ENCODE measurements around the gene CDC6. TPM values are rescaled to one million over a fixed set of nuclear protein-coding genes. Genes with fewer than 3 reads are reported as not detected.
A peak's percentile ranks its signal among the peaks of the same experiment; 100 is the strongest.

CDC6 gene
- total RNA-seq, 6 experiments from 2014 or later: 16.9 to 36.0 (median 31.5) TPM

DNA sequence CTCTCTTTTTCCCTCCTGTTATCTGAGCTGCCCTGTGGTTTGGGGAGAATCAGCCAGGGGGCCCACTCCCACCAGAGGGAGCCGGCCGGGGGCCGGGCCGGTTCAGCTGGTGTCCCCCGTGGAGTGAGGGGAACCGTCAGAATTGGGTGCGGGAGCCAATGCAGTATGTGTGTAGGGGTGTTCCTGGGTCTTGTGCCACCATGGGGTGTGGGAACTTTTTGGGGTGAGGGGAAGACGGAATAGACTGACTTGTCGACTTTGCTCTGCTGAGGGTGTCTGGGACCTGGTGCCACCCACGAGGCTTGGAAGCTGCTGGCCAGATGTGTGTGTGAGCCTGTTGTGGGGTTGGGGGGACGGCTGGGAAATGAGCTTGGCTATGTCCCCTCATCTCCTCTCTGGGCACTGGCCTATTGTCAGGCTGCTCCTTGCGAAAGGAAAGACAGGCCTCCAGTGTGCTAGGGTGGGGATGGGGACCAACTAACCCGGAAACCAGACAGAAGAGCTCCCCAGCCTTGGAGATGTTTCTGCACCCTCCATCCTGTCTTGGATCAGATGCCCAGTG is 31.2 kb downstream of the CDC6 start:
- Mint-ChIP-seq H3K9me3 (no peaks in the 10 kb centered on the region), H3K4me1 (ENCODE audit: low read depth) (peaks cover 55% of the 10 kb centered on the region), H3K4me3 (peak overlapping the region; percentile 98), H3K27me3 (ENCODE audit: insufficient read depth) (no peaks in the 10 kb centered on the region), H3K27ac (peak overlapping the region; percentile 100), H3K36me3 (ENCODE audit: low read depth) (0 out of 2 replicates have a peak, but pooled peaks cover 8% of the 10 kb centered on the region)
- TF ChIP-seq, protein P1, sequence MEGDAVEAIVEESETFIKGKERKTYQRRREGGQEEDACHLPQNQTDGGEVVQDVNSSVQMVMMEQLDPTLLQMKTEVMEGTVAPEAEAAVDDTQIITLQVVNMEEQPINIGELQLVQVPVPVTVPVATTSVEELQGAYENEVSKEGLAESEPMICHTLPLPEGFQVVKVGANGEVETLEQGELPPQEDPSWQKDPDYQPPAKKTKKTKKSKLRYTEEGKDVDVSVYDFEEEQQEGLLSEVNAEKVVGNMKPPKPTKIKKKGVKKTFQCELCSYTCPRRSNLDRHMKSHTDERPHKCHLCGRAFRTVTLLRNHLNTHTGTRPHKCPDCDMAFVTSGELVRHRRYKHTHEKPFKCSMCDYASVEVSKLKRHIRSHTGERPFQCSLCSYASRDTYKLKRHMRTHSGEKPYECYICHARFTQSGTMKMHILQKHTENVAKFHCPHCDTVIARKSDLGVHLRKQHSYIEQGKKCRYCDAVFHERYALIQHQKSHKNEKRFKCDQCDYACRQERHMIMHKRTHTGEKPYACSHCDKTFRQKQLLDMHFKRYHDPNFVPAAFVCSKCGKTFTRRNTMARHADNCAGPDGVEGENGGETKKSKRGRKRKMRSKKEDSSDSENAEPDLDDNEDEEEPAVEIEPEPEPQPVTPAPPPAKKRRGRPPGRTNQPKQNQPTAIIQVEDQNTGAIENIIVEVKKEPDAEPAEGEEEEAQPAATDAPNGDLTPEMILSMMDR (IDR thresholded peaks at IDR 0.05): peak; percentile 65
- DNase-seq: no peak

DNA sequence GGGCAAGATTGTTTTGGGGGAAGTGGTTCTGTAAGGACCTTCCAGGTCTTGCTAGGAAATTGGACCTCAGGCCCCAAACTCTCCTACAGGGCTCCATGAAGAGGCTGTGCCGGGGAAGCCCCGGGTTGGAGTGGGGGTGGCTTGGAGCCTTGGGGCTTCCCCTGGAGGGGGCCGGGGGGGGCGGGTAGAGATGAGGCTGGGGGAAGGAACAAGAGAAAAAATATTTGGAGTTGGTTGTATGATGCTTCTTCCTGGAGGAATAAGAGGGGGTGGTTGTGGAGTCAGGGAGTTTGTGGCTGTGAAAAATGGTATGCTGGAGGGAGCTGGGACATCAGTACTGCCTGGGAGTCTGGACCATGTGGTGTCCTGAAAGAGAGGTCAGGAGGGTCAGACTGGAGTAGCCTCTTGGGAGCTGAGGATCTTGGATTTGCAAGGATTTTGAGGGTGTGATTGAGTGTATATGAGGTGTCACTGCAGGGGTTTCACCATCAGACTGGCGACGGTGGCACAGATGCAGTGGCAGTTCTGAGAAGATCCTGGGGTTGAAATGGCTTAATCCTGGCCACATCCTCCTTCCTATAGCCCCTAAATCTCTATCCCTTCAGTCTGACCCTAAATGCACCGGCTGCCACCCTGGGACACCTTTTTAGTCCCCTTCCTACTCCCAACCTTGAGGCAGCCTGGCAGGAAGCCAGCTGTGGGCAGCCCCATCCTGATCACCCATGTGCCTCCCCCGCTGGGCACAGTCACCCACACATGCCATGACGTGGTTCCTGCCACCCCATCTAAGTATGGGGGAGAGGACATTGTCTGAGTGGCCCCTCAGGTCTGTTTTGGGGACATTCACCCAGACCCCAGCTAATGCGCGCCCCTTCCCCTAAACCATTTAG is 32.2 kb downstream of the CDC6 start:
- Mint-ChIP-seq H3K27me3 (ENCODE audit: insufficient read depth) (no peaks in the 10 kb centered on the region), H3K9me3 (no peaks in the 10 kb centered on the region), H3K4me1 (ENCODE audit: low read depth) (peaks cover 61% of the 10 kb centered on the region), H3K36me3 (ENCODE audit: low read depth) (0 out of 2 replicates have a peak, but pooled peaks cover 8% of the 10 kb centered on the region), H3K27ac (peak overlapping the region; percentile 100), H3K4me3 (peak overlapping the region; percentile 98)
- DNase-seq: no peak
- TF ChIP-seq, protein P1 (IDR thresholded peaks at IDR 0.05): no peak

GRCh38 chr17:40320756-40321523 is 33.3 kb downstream of the CDC6 start:
- no peak for DNase-seq
- H3K27ac Mint-ChIP-seq: peak overlapping the region; percentile 100

DNA sequence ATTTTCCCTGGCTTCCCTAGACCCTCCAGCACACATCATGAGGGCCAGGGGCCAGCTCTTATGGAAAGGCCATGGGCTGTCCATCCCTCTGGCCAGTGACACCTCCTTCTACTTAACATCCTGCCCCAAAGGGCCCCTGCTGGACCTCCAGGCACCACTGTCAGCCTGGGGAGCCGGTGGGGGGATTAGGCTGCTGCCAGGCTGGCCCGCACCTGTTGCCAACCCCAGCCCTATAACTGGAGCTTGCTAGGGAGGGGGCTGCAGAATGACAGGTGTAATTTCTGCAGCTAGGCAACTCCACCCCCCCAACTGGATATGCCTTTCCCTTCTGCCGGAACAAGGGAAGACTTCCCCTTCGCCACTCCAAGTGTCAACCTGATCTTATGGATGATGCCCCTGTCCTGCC is 33.8 kb downstream of the CDC6 start:
- Mint-ChIP-seq H3K9me3 (no peaks in the 10 kb centered on the region), H3K36me3 (ENCODE audit: low read depth) (0 out of 2 replicates have a peak, but pooled peaks cover 8% of the 10 kb centered on the region), H3K27me3 (ENCODE audit: insufficient read depth) (no peaks in the 10 kb centered on the region), H3K4me3 (peak overlapping the region; percentile 98), H3K4me1 (ENCODE audit: low read depth) (peaks cover 74% of the 10 kb centered on the region), H3K27ac (peak overlapping the region; percentile 100)
- TF ChIP-seq, protein P1 (IDR thresholded peaks at IDR 0.05): no peak
- no peak for DNase-seq

More at GRCh38 chr17:40320756-40321523, 33.3 kb downstream of the CDC6 start:
- TF ChIP-seq, protein P1 (IDR thresholded peaks at IDR 0.05): no peak
- Mint-ChIP-seq H3K27me3 (ENCODE audit: insufficient read depth) (no peaks in the 10 kb centered on the region), H3K4me3 (peak overlapping the region; percentile 98), H3K36me3 (ENCODE audit: low read depth) (0 out of 2 replicates have a peak, but pooled peaks cover 8% of the 10 kb centered on the region), H3K9me3 (no peaks in the 10 kb centered on the region), H3K4me1 (ENCODE audit: low read depth) (peaks cover 68% of the 10 kb centered on the region)

DNA sequence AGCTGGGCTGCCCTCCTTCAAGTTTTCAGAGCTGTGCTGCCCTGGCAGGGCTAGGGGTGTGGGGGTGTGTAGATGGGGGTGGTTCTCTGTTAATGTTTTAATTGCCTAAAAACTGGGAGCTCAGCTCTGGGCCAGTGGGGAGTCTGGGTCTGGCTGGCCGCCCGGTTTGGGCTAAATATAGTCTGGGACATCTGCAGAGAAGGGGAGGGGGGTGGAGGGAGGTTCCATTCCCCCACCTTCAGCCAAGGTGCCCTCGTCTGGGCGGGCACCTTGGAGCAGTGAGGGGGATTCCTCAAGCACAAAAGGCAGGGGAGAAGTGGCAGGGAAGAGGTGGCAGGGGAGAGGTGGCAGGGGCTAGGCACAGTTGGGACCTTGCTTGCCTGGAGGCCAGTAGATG is 34.3 kb downstream of the CDC6 start:
- Mint-ChIP-seq H3K4me1 (ENCODE audit: low read depth) (peaks cover 77% of the 10 kb centered on the region), H3K4me3 (peak overlapping the region; percentile 98), H3K27me3 (ENCODE audit: insufficient read depth) (no peaks in the 10 kb centered on the region), H3K36me3 (ENCODE audit: low read depth) (0 out of 2 replicates have a peak, but pooled peaks cover 8% of the 10 kb centered on the region), H3K9me3 (no peaks in the 10 kb centered on the region), H3K27ac (peak overlapping the region; percentile 100)
- TF ChIP-seq, protein P1 (IDR thresholded peaks at IDR 0.05): no peak
- no peak for DNase-seq
